Fibroblast of the conjunctiva (primary cell): ENCODE data around the gene TUBA1A.
"Not testable (repeated sequence)": the region's sequence is repeated elsewhere in the genome, so short reads cannot be mapped to it uniquely, and the experiment has no call there.

ENCODE experiments used
- DNase-seq: peaks from one replicate; pipeline ENCODE4 v3.0.0-alpha.2; 2010; ENCODE audit warnings: low read depth

Gene TUBA1A

DNA sequence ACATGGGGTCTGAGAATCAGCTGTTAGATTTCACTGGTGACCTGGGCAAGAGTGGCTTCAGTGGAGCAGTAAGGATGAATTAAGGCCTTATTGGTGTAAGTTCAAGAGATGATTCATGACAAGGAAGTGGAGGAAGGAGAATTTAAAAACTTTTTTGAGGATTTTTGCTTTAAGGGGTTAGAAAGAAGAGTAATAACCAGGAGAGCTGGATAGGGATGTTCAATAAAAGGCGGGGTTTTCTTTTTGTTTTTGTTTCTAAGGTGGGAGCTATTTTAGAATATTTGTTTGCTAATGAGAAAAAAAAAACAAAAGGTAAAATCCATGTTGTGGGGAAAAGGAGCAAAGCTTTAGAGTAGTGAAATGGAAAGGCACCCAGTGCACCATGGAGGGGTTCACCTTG lies 42.5 kb downstream of the TUBA1A start:
- no peak for DNase-seq

DNA sequence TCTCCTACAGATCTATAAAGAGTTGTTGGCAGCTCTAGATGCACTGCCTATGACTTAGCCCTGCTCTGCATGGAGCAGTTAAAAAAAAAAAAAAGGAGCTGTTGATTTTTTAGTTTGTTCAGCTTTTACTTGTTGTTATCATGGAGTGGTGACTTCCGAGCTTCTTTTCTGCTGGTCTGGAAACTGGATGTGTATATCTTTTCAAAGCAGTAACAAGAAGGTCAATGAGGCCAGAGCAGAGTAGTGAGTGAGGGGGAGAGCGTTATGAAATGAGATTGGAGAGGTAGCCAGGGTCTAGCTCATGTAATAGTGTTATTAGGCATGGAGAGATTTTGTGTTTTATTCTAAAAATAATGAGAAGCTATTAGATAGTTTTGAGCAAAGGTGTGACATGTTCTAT lies 44.5 kb downstream of the TUBA1A start:
- DNase-seq, result no peak

DNA sequence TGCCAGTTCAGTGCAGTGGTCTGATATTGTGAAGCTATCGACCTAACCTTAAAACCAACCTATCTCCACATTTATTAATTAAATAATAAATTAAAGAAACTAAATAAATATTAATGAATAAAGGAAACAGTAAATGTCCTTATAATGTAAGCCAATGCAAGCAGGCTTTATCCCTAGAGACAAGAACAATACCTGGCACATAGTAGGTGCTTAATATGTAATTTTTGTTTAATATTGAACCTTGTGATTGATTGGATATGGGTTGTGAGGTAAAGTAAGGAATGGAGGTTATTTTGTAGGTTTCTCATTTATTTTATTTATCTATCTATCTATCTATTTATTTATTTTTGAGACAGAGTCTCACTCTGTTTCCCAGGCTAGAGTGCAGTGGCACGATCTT lies 49.9 kb downstream of the TUBA1A start:
- DNase-seq, result no peak

DNA sequence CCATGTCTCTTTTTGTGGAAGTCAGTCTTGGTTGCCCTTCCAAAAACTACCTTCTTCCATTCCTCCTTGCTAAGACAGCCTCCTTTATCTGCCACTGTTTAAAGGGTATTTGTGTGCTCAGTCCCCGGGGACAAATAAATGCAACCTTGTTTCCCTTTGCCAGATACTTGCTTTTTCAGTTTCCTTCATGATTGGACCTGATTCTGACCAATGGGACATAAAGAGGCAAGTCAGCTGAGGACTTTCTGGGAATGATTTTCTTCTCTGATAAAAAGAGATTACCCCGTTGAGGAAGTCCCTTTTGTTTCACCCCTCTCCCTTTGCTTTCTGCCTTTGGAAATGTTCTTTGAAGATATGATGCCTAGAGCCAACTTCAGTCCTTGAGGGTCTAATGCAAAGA lies 50.3 kb downstream of the TUBA1A start:
- no peak for DNase-seq

DNA sequence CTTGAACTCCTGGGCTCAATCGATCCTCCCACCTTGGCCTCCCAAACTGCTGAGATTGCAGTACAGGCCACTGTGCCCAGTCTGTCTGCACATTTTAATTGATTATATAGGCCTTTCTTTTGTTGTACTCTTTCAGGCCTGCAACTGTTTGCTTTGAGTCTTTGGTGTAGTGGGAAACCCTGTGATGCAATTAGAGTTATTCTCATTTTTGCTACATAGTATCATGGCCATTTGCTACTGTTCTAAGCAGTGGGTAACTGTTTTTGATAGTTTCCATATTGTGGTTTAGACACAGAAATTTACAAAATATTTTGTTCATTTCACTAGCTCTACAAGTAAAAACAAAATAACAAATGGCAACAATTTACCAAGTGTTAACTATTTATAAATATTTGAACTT lies 51.4 kb downstream of the TUBA1A start:
- no peak for DNase-seq

DNA sequence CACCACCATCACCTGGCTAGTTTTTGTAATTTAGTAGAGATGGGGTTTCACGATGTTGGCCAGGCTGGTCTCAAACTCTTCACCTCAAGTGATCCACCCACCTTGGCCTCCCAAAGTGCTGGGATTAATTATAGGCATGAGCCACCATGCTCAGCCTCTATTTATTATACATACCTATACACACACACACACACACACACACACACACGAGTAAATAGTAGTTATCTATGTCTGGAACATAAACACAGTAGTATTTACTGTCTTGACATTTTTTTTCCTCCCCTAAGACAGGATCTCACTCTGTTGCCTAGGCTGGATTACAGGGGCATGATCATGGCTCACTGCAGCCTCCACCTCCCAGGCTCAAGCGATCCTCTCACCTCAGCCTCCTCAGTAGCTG lies 51.9 kb downstream of the TUBA1A start:
- DNase-seq, result not testable (repeated sequence)
